Endothelial cell (in vitro differentiated cells): ENCODE measurements around the gene TNXB. TPM values are rescaled to one million over a fixed set of nuclear protein-coding genes. Genes with fewer than 3 reads are reported as not detected.

Experiments
- total RNA-seq: library from RNA; stranded (reverse); fragmentation: NEBNext Ultra II Directional; extraction: Animal tissue kit (Norgen Biotek cat#: 25700); gene quantifications from one replicate; pipeline ENCODE4 v1.2.1, GENCODE V29; 2021; ENCODE audit not compliant: unreplicated experiment

Gene TNXB
- total RNA-seq, 1 donor from 2014 or later = 7.5 TPM

Other genes with a start within 250 kb of the TNXB start
- gene NEU1, start 246.5 kb downstream of the TNXB start, total RNA-seq = 31.9 TPM
- 1.6 TPM for gene SLC44A4, start 230.3 kb downstream of the TNXB start, total RNA-seq
- 53.4 TPM for gene EHMT2, start 211.6 kb downstream of the TNXB start, total RNA-seq
- gene ZBTB12, start 207.3 kb downstream of the TNXB start, total RNA-seq = 9.0 TPM
- gene C2, start 181.6 kb downstream of the TNXB start, total RNA-seq = 0.82 TPM
- not detected for gene CFB, start 163.2 kb downstream of the TNXB start, total RNA-seq
- gene NELFE, start 150.4 kb downstream of the TNXB start, total RNA-seq = 47.8 TPM
- gene SKIC2, start 150.2 kb downstream of the TNXB start, total RNA-seq = 63.4 TPM
- gene DXO, start 137.2 kb downstream of the TNXB start, total RNA-seq = 12.6 TPM
- gene C4A, start 127.3 kb downstream of the TNXB start, total RNA-seq = 6.1 TPM
- gene C4B, start 94.5 kb downstream of the TNXB start, total RNA-seq = 4.6 TPM
- gene CYP21A2, start 70.9 kb downstream of the TNXB start, total RNA-seq = 0.44 TPM
- 72.9 TPM for gene ATF6B, start 18.9 kb upstream of the TNXB start, total RNA-seq
- gene FKBPL, start 20.9 kb upstream of the TNXB start, total RNA-seq = 5.2 TPM
- 2.1 TPM for gene PRRT1, start 42.6 kb upstream of the TNXB start, total RNA-seq
- 44.4 TPM for gene PPT2, start 44.8 kb upstream of the TNXB start, total RNA-seq
- 37.4 TPM for gene EGFL8, start 55.3 kb upstream of the TNXB start, total RNA-seq
- gene AGPAT1, start 66.7 kb upstream of the TNXB start, total RNA-seq = 93.3 TPM
- gene RNF5, start 69.1 kb upstream of the TNXB start, total RNA-seq = 44.4 TPM
- gene AGER, start 74.9 kb upstream of the TNXB start, total RNA-seq = 42.2 TPM
- gene PBX2, start 80.9 kb upstream of the TNXB start, total RNA-seq = 308 TPM
- gene GPSM3, start 83.3 kb upstream of the TNXB start, total RNA-seq = 49.0 TPM
- 151 TPM for gene NOTCH4, start 114.7 kb upstream of the TNXB start, total RNA-seq